GM23338 (cell line): Measurements from ENCODE around the gene IGFBPL1. TPM values are rescaled to one million over a fixed set of nuclear protein-coding genes. Genes with fewer than 3 reads are reported as not detected.

Experiments used
- ATAC-seq: fragments of 200-7000 bp; cut with Tn5 transposase; 3 replicates; pipeline ENCODE4 v1.9.1; 2020
- DNase-seq: peaks from one replicate; pipeline ENCODE4 v3.0.0-alpha.2; 2015; ENCODE audit warnings: low spot score
- H2AFZ ChIP-seq: fragments of 200-600 bp; sonication (generic); 2 replicates; pipeline ENCODE4 v1.8.0; 2016; ENCODE audit warnings: antibody characterized with exemption, mild to moderate bottlenecking, moderate library complexity
- H3F3A ChIP-seq: fragments of 200-600 bp; sonication (generic); replicated peaks from 2 replicates; pipeline ENCODE4 v1.8.0; 2017; ENCODE audit warnings: antibody characterized with exemption, mixed run types, low read depth
- H3K27ac ChIP-seq: fragments of 200-600 bp; sonication (generic); 2 replicates; pipeline ENCODE4 v1.6.1; 2016; ENCODE audit warnings: low read depth
- H3K27me3 ChIP-seq: fragments of 200-600 bp; sonication (generic); 2 replicates; pipeline ENCODE4 v1.8.0; 2016; ENCODE audit warnings: mild to moderate bottlenecking, mixed run types, moderate library complexity; ENCODE audit not compliant: insufficient read depth
- H3K36me3 ChIP-seq: fragments of 200-600 bp; sonication (generic); 2 replicates; pipeline ENCODE4 v1.8.0; 2016; ENCODE audit warnings: mild to moderate bottlenecking; ENCODE audit not compliant: insufficient read depth
- H3K4me1 ChIP-seq: fragments of 200-600 bp; sonication (generic); 2 replicates; pipeline ENCODE4 v1.8.0; 2016; ENCODE audit warnings: mild to moderate bottlenecking, moderate library complexity; ENCODE audit not compliant: insufficient read depth
- H3K4me2 ChIP-seq: fragments of 200-600 bp; sonication (generic); 2 replicates; pipeline ENCODE4 v1.7.1; 2017; ENCODE audit warnings: mixed run types
- H3K4me3 ChIP-seq: fragments of 200-600 bp; sonication (generic); 2 replicates; pipeline ENCODE4 v1.6.1; 2016; ENCODE audit warnings: mixed run types
- H3K79me2 ChIP-seq: fragments of 200-600 bp; sonication (generic); replicated peaks from 2 replicates; pipeline ENCODE4 v1.8.0; 2017; ENCODE audit warnings: mild to moderate bottlenecking; ENCODE audit not compliant: insufficient read depth
- H3K9me2 ChIP-seq: fragments of 200-600 bp; sonication (generic); 2 replicates; pipeline ENCODE4 v1.8.0; 2017; ENCODE audit not compliant: insufficient read depth
- H4K20me1 ChIP-seq: fragments of 200-600 bp; sonication (generic); replicated peaks from 2 replicates; pipeline ENCODE4 v1.8.0; 2017; ENCODE audit warnings: mild to moderate bottlenecking; ENCODE audit not compliant: insufficient read depth
- H3K27ac Mint-ChIP-seq: 2 replicates; pipeline ENCODE4 v1.8.0; 2020; ENCODE audit warnings: inconsistent platforms, mild to moderate bottlenecking, moderate library complexity, mixed read lengths
- H3K27me3 Mint-ChIP-seq: 3 replicates; pipeline ENCODE4 v1.8.0; 2022; ENCODE audit warnings: low read depth, mild to moderate bottlenecking, moderate library complexity, mixed read lengths, inconsistent platforms; ENCODE audit not compliant: insufficient read depth, poor library complexity
- H3K36me3 Mint-ChIP-seq: 3 replicates; pipeline ENCODE4 v1.8.0; 2021; ENCODE audit warnings: low read depth, mild to moderate bottlenecking, inconsistent platforms, moderate library complexity, mixed read lengths
- H3K4me1 Mint-ChIP-seq: 3 replicates; pipeline ENCODE4 v1.8.0; 2020; ENCODE audit warnings: mild to moderate bottlenecking, inconsistent platforms, mixed read lengths
- H3K4me3 Mint-ChIP-seq: 3 replicates; pipeline ENCODE4 v1.8.0; 2021; ENCODE audit warnings: moderate library complexity, mild to moderate bottlenecking, inconsistent platforms, mixed read lengths
- H3K9me3 Mint-ChIP-seq: 3 replicates; pipeline ENCODE4 v1.8.0; 2020; ENCODE audit warnings: moderate library complexity, mild to moderate bottlenecking, inconsistent platforms, mixed read lengths
- CREB1 ChIP-seq: fragments of 250-450 bp; sonication (Bioruptor Pico); IDR thresholded peaks from 2 replicates; pipeline ENCODE4 v1.5.0; 2020; ENCODE audit warnings: low read depth, mild to moderate bottlenecking, moderate library complexity
- CTCF ChIP-seq, 2 experiments: fragments of 200-600 bp in 1 of 2; sonication (generic) in 1 of 2; conservative IDR thresholded peaks; 2 replicates each; pipeline versions ENCODE4 v1.5.1 to v1.6.1; 2016 to 2017; ENCODE audit warnings: antibody characterized with exemption in 2 of 2, low read depth in 2 of 2, mild to moderate bottlenecking in 2 of 2, moderate library complexity in 1 of 2
- ETS1 ChIP-seq: IDR thresholded peaks from 2 replicates; pipeline ENCODE4 v1.6.1; 2016; ENCODE audit warnings: antibody characterized with exemption
- EZH2 ChIP-seq: fragments of 200-600 bp; sonication (generic); IDR thresholded peaks from one replicate; pipeline ENCODE4 v1.8.0; 2017; ENCODE audit warnings: antibody characterized with exemption, mild to moderate bottlenecking, low read depth; ENCODE audit not compliant: unreplicated experiment
- JUNB ChIP-seq: IDR thresholded peaks from one replicate; pipeline ENCODE4 v1.6.1; 2016; ENCODE audit warnings: antibody characterized with exemption; ENCODE audit not compliant: unreplicated experiment
- ZNF331 ChIP-seq: fragments of 250-450 bp; sonication (Bioruptor Pico); IDR thresholded peaks from 2 replicates; pipeline ENCODE4 v1.5.0; 2020; ENCODE audit warnings: low read depth, mild to moderate bottlenecking, moderate library complexity
- ZNF462 ChIP-seq: fragments of 250-450 bp; sonication (Bioruptor Pico); IDR thresholded peaks from 2 replicates; pipeline ENCODE4 v1.5.0; 2020; ENCODE audit warnings: mild to moderate bottlenecking, moderate library complexity
- polyA plus RNA-seq: library from polyadenylated mRNA; unstranded; fragments of >200 nt; fragmentation: Nextera tagmentation; extraction: Ambion mirVana; gene quantifications from 2 replicates; pipeline ENCODE4 v1.2.1, GENCODE V29; 2016
- total RNA-seq: library from RNA; depleted of rRNA; stranded (reverse); fragments of >200 nt; shearing (Covaris generic); gene quantifications from 2 replicates; pipeline ENCODE4 v1.2.3, GENCODE V29; 2014

The IGFBPL1 gene
- total and polyA plus RNA-seq, 2 experiments from 2014 or later = 9.4 to 75.6 TPM

- no peaks in the 10 kb centered on the region for H4K20me1 ChIP-seq
- no peaks in the 10 kb centered on the region for H3K36me3 ChIP-seq
- TF ChIP-seq ZNF331 (CRISPR knock-in tag) (no peak), CTCF (conservative IDR thresholded peaks at IDR 0.05; ENCODE audit: low read depth in 2 of 2) (peak; percentile 61 to 68), EZH2 (no peak)
- H2AFZ ChIP-seq = no peak overlapping the region; the same call in 1 of the 2 replicates
- no peak overlapping the region for H3K4me2 ChIP-seq
- no peaks in the 10 kb centered on the region for H3K9me2 ChIP-seq
- H3K27ac ChIP-seq = no peak overlapping the region
- peak; percentile 59 for ATAC-seq
- no peaks in the 10 kb centered on the region for H3K9me3 Mint-ChIP-seq
- peaks cover 1% of the 10 kb centered on the region for H3K27me3 Mint-ChIP-seq
- H3F3A ChIP-seq = no peaks in the 10 kb centered on the region
- peak; percentile 55 for DNase-seq
- no peaks in the 10 kb centered on the region for H3K79me2 ChIP-seq
- H3K4me3 Mint-ChIP-seq = no peak overlapping the region
- peaks cover 2% of the 10 kb centered on the region; the same call in 1 of the 3 replicates for H3K4me1 Mint-ChIP-seq
- H3K4me1 ChIP-seq = 0 out of 2 replicates have a peak, but pooled peaks cover 7% of the 10 kb centered on the region
- H3K4me3 ChIP-seq = no peak overlapping the region
- no peak overlapping the region for H3K27ac Mint-ChIP-seq
- H3K27me3 ChIP-seq = no peaks in the 10 kb centered on the region
- H3K36me3 Mint-ChIP-seq = no peaks in the 10 kb centered on the region
These were observed 61.2 kb downstream of the IGFBPL1 start for GRCh38 chr9:38362852-38363588.

GRCh38 chr9:38361473-38361850, 62.8 kb downstream of the IGFBPL1 start:
- peak; percentile 53; the same call in 2 of the 3 replicates for ATAC-seq
- Mint-ChIP-seq H3K36me3 (no peaks in the 10 kb centered on the region), H3K4me1 (peaks cover 2% of the 10 kb centered on the region; the same call in 2 of the 3 replicates), H3K27ac (no peak overlapping the region), H3K4me3 (no peak overlapping the region), H3K9me3 (no peaks in the 10 kb centered on the region), H3K27me3 (peaks cover 6% of the 10 kb centered on the region)
- Histone ChIP-seq H3K27ac (no peak overlapping the region), H3K4me2 (no peak overlapping the region), H3K9me2 (no peaks in the 10 kb centered on the region), H3K4me3 (no peak overlapping the region), H3K27me3 (no peaks in the 10 kb centered on the region), H3K79me2 (no peaks in the 10 kb centered on the region), H4K20me1 (no peaks in the 10 kb centered on the region), H3K36me3 (no peaks in the 10 kb centered on the region), H3K4me1 (0 out of 2 replicates have a peak, but pooled peaks cover 7% of the 10 kb centered on the region), H3F3A (no peaks in the 10 kb centered on the region), H2AFZ (no peak overlapping the region)
- DNase-seq = no peak
- TF ChIP-seq ZNF462 = no peak
- TF ChIP-seq CTCF (conservative IDR thresholded peaks at IDR 0.05; ENCODE audit: low read depth in 2 of 2) = no peak
- TF ChIP-seq ETS1 = no peak
- no peak for TF ChIP-seq EZH2
- TF ChIP-seq JUNB = no peak
- no peak for TF ChIP-seq CREB1 (CRISPR knock-in tag)
